GM19351 (cell line): Measurements from ENCODE around the gene CLEC3B.
A peak's percentile ranks its signal among the peaks of the same experiment; 100 is the strongest.
"Not testable (repeated sequence)": the region's sequence is repeated elsewhere in the genome, so short reads cannot be mapped to it uniquely, and the experiment has no call there.

ENCODE experiments used
- ATAC-seq: cut with Tn5 transposase; IDR thresholded peaks from one replicate; pipeline ENCODE4 v1.9.1; 2021; ENCODE audit warnings: mild to moderate bottlenecking, moderate library complexity; ENCODE audit not compliant: unreplicated experiment

Gene CLEC3B

GRCh38 chr3:45026038-45026437 is at the start of gene CLEC3B:
CLEC3B (plus strand) TSS chr3:45026303; CDS start chr3:45026363, 60 bp downstream.
- ATAC-seq = no peak

- ATAC-seq = no peak
Measured at GRCh38 chr3:44981220-44981619, 44.9 kb upstream of the CLEC3B start.

- ATAC-seq = no peak
Measured at GRCh38 chr3:44981751-44982150, 44.4 kb upstream of the CLEC3B start.

GRCh38 chr3:44982817-44983216 is 43.3 kb upstream of the CLEC3B start:
- no peak for ATAC-seq

- ATAC-seq = no peak
Measured at GRCh38 chr3:44983484-44983941, 42.6 kb upstream of the CLEC3B start.

GRCh38 chr3:44984335-44984734 is 41.8 kb upstream of the CLEC3B start:
- ATAC-seq = peak; percentile 55

- not testable (repeated sequence) for ATAC-seq
Measured at GRCh38 chr3:44986330-44986729, 39.8 kb upstream of the CLEC3B start.

GRCh38 chr3:44987332-44987731 is 38.8 kb upstream of the CLEC3B start:
- ATAC-seq = no peak

GRCh38 chr3:44988073-44988472 is 38.0 kb upstream of the CLEC3B start:
- ATAC-seq = no peak

GRCh38 chr3:44989141-44989540 is 37.0 kb upstream of the CLEC3B start:
- ATAC-seq = no peak

- no peak for ATAC-seq
Measured at GRCh38 chr3:44989636-44990373, 36.3 kb upstream of the CLEC3B start.

GRCh38 chr3:44991326-44991725 is 34.8 kb upstream of the CLEC3B start:
- no peak for ATAC-seq

GRCh38 chr3:44992555-44993470 is 33.3 kb upstream of the CLEC3B start:
- no peak for ATAC-seq

- ATAC-seq = no peak
Measured at GRCh38 chr3:44993471-44994205, 32.5 kb upstream of the CLEC3B start.

GRCh38 chr3:44995142-44995770 is 30.8 kb upstream of the CLEC3B start:
- no peak for ATAC-seq

- ATAC-seq = no peak
Measured at GRCh38 chr3:44996556-44996969, 29.5 kb upstream of the CLEC3B start.

GRCh38 chr3:44999782-45000181 is 26.3 kb upstream of the CLEC3B start:
- ATAC-seq = no peak

GRCh38 chr3:45000823-45001222 is 25.3 kb upstream of the CLEC3B start:
- ATAC-seq = no peak

GRCh38 chr3:45001738-45002137 is 24.4 kb upstream of the CLEC3B start:
- ATAC-seq = no peak

GRCh38 chr3:45002139-45002660 is 23.9 kb upstream of the CLEC3B start:
- ATAC-seq = no peak
